22Rv1 (cell line): ENCODE results near the gene FAT1.

Source experiments
- ZFX ChIP-seq: fragments of 450-650 bp; IDR thresholded peaks from 2 replicates; pipeline ENCODE4 v1.6.1; 2017; ENCODE audit warnings: antibody characterized with exemption, borderline replicate concordance
- TF ChIP-seq, protein P1 (sequence below): fragments of 450-650 bp; IDR thresholded peaks from 2 replicates; pipeline ENCODE4 v1.5.1; 2017; ENCODE audit warnings: mild to moderate bottlenecking

DNA sequence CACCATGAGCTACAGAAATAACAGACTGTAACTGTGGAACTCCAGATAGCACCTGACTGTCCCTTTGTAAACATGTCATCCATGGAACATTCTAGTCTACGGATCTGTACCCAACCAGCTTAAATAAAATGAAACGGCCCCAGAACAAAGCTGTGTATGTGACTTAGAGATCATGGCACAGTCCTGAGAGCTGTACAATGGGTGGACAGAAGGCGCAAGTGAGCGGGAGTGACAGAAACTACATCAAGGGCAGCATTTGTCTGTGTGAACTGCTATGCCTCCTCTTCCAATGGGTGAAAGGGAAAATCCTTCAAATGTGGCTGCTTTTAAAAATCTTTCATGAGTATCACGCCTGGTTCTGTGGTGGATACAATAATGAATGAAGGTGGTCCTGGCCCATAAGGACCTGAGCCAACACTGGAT, 72.5 kb downstream of the FAT1 start:
- TF ChIP-seq, protein P1, sequence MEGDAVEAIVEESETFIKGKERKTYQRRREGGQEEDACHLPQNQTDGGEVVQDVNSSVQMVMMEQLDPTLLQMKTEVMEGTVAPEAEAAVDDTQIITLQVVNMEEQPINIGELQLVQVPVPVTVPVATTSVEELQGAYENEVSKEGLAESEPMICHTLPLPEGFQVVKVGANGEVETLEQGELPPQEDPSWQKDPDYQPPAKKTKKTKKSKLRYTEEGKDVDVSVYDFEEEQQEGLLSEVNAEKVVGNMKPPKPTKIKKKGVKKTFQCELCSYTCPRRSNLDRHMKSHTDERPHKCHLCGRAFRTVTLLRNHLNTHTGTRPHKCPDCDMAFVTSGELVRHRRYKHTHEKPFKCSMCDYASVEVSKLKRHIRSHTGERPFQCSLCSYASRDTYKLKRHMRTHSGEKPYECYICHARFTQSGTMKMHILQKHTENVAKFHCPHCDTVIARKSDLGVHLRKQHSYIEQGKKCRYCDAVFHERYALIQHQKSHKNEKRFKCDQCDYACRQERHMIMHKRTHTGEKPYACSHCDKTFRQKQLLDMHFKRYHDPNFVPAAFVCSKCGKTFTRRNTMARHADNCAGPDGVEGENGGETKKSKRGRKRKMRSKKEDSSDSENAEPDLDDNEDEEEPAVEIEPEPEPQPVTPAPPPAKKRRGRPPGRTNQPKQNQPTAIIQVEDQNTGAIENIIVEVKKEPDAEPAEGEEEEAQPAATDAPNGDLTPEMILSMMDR = no peak
- TF ChIP-seq ZFX = no peak
